HepG2 (cell line): Measurements from ENCODE around the gene MAN2B2. TPM values are rescaled to one million over a fixed set of nuclear protein-coding genes. Genes with fewer than 3 reads are reported as not detected.

Experiments used
- AKNA ChIP-seq: sonication (generic); formaldehyde crosslinking; IDR thresholded peaks from 2 replicates; pipeline ENCODE4 v1.4.0; 2020; ENCODE audit warnings: missing genetic modification reagents, borderline replicate concordance
- ARID3A ChIP-seq: IDR thresholded peaks from 2 replicates; pipeline ENCODE4 v1.6.1; 2012; ENCODE audit warnings: low read depth, low read length, improper control_type of control experiment
- DMAP1 ChIP-seq: IDR thresholded peaks from 2 replicates; pipeline ENCODE4 v1.6.1; 2016
- KDM2A ChIP-seq: sonication (generic); formaldehyde crosslinking; IDR thresholded peaks from 2 replicates; pipeline ENCODE4 v1.4.0; 2020; ENCODE audit warnings: low read depth, missing genetic modification reagents, borderline replicate concordance
- RBFOX2 ChIP-seq: fragments of 200-400 bp; formaldehyde crosslinking; IDR thresholded peaks from 2 replicates; pipeline ENCODE4 v1.6.1; 2017; ENCODE audit warnings: low read depth, mild to moderate bottlenecking, low read length
- RERE ChIP-seq: IDR thresholded peaks from 2 replicates; pipeline ENCODE4 v1.6.1; 2016; ENCODE audit warnings: low read depth, missing genetic modification reagents, missing compliant biosample characterization
- ZBTB20 ChIP-seq: sonication (generic); formaldehyde crosslinking; IDR thresholded peaks from 2 replicates; pipeline ENCODE4 v1.8.1; 2023; ENCODE audit warnings: missing genetic modification reagents, low read depth, mild to moderate bottlenecking, borderline replicate concordance
- ZBTB21 ChIP-seq: sonication (generic); formaldehyde crosslinking; IDR thresholded peaks from 2 replicates; pipeline ENCODE4 v1.4.0; 2020; ENCODE audit warnings: missing genetic modification reagents
- ZBTB46 ChIP-seq: sonication (generic); formaldehyde crosslinking; IDR thresholded peaks from 2 replicates; pipeline ENCODE4 v1.4.0; 2020; ENCODE audit warnings: mild to moderate bottlenecking, missing genetic modification reagents, borderline replicate concordance
- ZNF235 ChIP-seq: sonication (generic); formaldehyde crosslinking; IDR thresholded peaks from 2 replicates; pipeline ENCODE4 v1.8.1; 2023; ENCODE audit warnings: mild to moderate bottlenecking, missing genetic modification reagents, borderline replicate concordance
- ZNF768 ChIP-seq: sonication (generic); formaldehyde crosslinking; IDR thresholded peaks from 2 replicates; pipeline ENCODE4 v1.4.0; 2020; ENCODE audit warnings: missing genetic modification reagents
- ZNF883 ChIP-seq: sonication (generic); formaldehyde crosslinking; IDR thresholded peaks from 2 replicates; pipeline ENCODE4 v1.5.1; 2020; ENCODE audit warnings: mild to moderate bottlenecking, missing genetic modification reagents; ENCODE audit errors: not compliant biosample characterization
- polyA plus RNA-seq, 8 experiments: library from polyadenylated mRNA; depleted of rRNA in 3 of 8; stranded (reverse) in 7 of 8; unstranded in 1 of 8; fragments of >200 nt; fragmentation: Illumina TruSeq in 4 of 8; extraction: Trizol in 4 of 8; gene quantifications; 2 replicates each; pipeline versions ENCODE4 v1.2.1 to v1.2.3, GENCODE V29; 2011 to 2016; ENCODE audit warnings: low read depth in 4 of 8, missing spikeins in 1 of 8, mixed read lengths in 1 of 8; ENCODE audit not compliant: insufficient read depth in 1 of 8
- total RNA-seq, 5 experiments: library from RNA; depleted of rRNA; stranded (reverse); fragments of >200 nt; fragmentation: Illumina TruSeq; extraction: Trizol; gene quantifications; 2 replicates each; pipeline ENCODE4 v1.2.3, GENCODE V29; 2016; ENCODE audit warnings: low read depth in 1 of 5

Gene MAN2B2
- total and polyA plus RNA-seq, 2 of the 13 experiments (the other 11 are each of a cell fraction or from before 2014, with no cell fraction given), result 4.8 to 5.4 TPM

- no peak for TF ChIP-seq RERE
- TF ChIP-seq ZBTB21 (CRISPR knock-in tag), result peak; percentile 48; the same call in 1 of the 2 replicates
- TF ChIP-seq ZNF883 (CRISPR knock-in tag), result no peak
- no peak for TF ChIP-seq AKNA (CRISPR knock-in tag)
- no peak for TF ChIP-seq RBFOX2
- TF ChIP-seq ARID3A, result no peak
- TF ChIP-seq DMAP1, result no peak
- no peak for TF ChIP-seq KDM2A (CRISPR knock-in tag)
- no peak for TF ChIP-seq ZNF768 (CRISPR knock-in tag)
- TF ChIP-seq ZBTB20 (CRISPR knock-in tag), result no peak
- no peak for TF ChIP-seq ZBTB46
- no peak for TF ChIP-seq ZNF235
These were observed 35.8 kb upstream of the MAN2B2 start (continued) for GRCh38 chr4:6539009-6539764.
